OCI-LY7 (cell line): Measurements from ENCODE around the gene WDR17. TPM values are rescaled to one million over a fixed set of nuclear protein-coding genes. Genes with fewer than 3 reads are reported as not detected.

Experiments
- BruUV-seq: library from RNA; stranded (reverse); fragments of 400-500 nt; replicated peaks from 2 replicates; lab custom pipeline; 2021; lab: Mats Ljungman, UMichigan
- CTCF ChIA-PET: fragments of 300-600 bp; sonication (Branson Sonifier 250); formaldehyde crosslinking; loops from one replicate; lab custom pipeline; 2022; ENCODE audit warnings: antibody characterized with exemption; ENCODE audit not compliant: unreplicated experiment; lab: Charles Lee
- POLR2A ChIA-PET: fragments of 300-600 bp; sonication (Branson Sonifier 250); formaldehyde crosslinking; loops from one replicate; lab custom pipeline; 2022; ENCODE audit warnings: antibody characterized with exemption; lab: Charles Lee
- DNase-seq: peaks from one replicate; pipeline ENCODE4 v3.0.0-alpha.2; 2015; ENCODE audit warnings: low spot score
- H2AFZ ChIP-seq: fragments of 200-600 bp; sonication (generic), shearing (Covaris generic); 2 replicates; pipeline ENCODE4 v1.6.1; 2014; ENCODE audit warnings: mild to moderate bottlenecking, antibody characterized with exemption, low read length, moderate library complexity
- H3K27ac ChIP-seq: fragments of 200-600 bp; sonication (generic); 2 replicates; pipeline ENCODE4 v1.5.1; 2014; ENCODE audit warnings: mixed run types, low read depth, mild to moderate bottlenecking, moderate library complexity, low read length, inconsistent platforms; ENCODE audit not compliant: poor library complexity, severe bottlenecking
- H3K36me3 ChIP-seq: fragments of 200-600 bp; sonication (generic); 2 replicates; pipeline ENCODE4 v1.6.1; 2014; ENCODE audit warnings: mild to moderate bottlenecking, antibody characterized with exemption, low read length, moderate library complexity, mixed read lengths; ENCODE audit not compliant: insufficient read depth
- H3K4me1 ChIP-seq: fragments of 200-600 bp; sonication (generic); 2 replicates; pipeline ENCODE4 v1.5.1; 2014; ENCODE audit warnings: mild to moderate bottlenecking, low read length; ENCODE audit not compliant: insufficient read depth, poor library complexity, severe bottlenecking
- H3K4me2 ChIP-seq: fragments of 200-600 bp; sonication (generic); 2 replicates; pipeline ENCODE4 v1.6.1; 2014; ENCODE audit warnings: mild to moderate bottlenecking, low read length
- H3K4me3 ChIP-seq: fragments of 200-600 bp; sonication (generic); 2 replicates; pipeline ENCODE4 v1.5.1; 2014; ENCODE audit warnings: mild to moderate bottlenecking, low read depth, low read length; ENCODE audit not compliant: poor library complexity, severe bottlenecking
- H3K79me2 ChIP-seq: fragments of 200-600 bp; sonication (generic); 2 replicates; pipeline ENCODE4 v1.6.1; 2016; ENCODE audit warnings: low read depth, mild to moderate bottlenecking, low read length, moderate library complexity, mixed read lengths; ENCODE audit not compliant: insufficient read depth
- H3K9me2 ChIP-seq: fragments of 200-600 bp; sonication (generic); 2 replicates; pipeline ENCODE4 v1.6.1; 2016; ENCODE audit warnings: mild to moderate bottlenecking, low read length, mixed read lengths; ENCODE audit not compliant: insufficient read depth
- H3K9me3 ChIP-seq: fragments of 200-600 bp; sonication (generic); 2 replicates; pipeline ENCODE4 v1.6.1; 2014; ENCODE audit warnings: mild to moderate bottlenecking, mixed run types, low read length, mixed read lengths
- H4K20me1 ChIP-seq: fragments of 200-600 bp; sonication (generic); 2 replicates; pipeline ENCODE4 v1.6.1; 2014; ENCODE audit warnings: mild to moderate bottlenecking, antibody characterized with exemption, low read length, moderate library complexity, mixed read lengths; ENCODE audit not compliant: insufficient read depth
- CTCF ChIP-seq: fragments of 200-600 bp; sonication (generic); conservative IDR thresholded peaks from 2 replicates; pipeline ENCODE4 v1.5.1; 2014; ENCODE audit warnings: mild to moderate bottlenecking, antibody characterized with exemption, low read length, moderate library complexity, mixed read lengths
- EZH2phosphoT487 ChIP-seq: fragments of 200-600 bp; sonication (generic); IDR thresholded peaks from 2 replicates; pipeline ENCODE4 v1.6.1; 2018; ENCODE audit warnings: low read depth, borderline replicate concordance, mild to moderate bottlenecking, mixed run types, antibody characterized with exemption, low read length, moderate library complexity, mixed read lengths
- intact Hi-C: fragments of 100-400 bp; cut with micrococcal nuclease; formaldehyde crosslinking; loops from one replicate; pipeline ENCODE4 v1.10.0; 2022; ENCODE audit not compliant: unreplicated experiment
- total RNA-seq, 2 experiments: library from RNA; depleted of rRNA in 1 of 2; stranded (reverse); fragments of >200 nt in 1 of 2; shearing (Covaris generic) in 1 of 2; gene quantifications; 2 replicates each; pipeline ENCODE4 v1.2.3, GENCODE V29; 2014 to 2022

The WDR17 gene
- total RNA-seq, 2 experiments from 2014 or later = 0.63 to 3.8 TPM

DNA sequence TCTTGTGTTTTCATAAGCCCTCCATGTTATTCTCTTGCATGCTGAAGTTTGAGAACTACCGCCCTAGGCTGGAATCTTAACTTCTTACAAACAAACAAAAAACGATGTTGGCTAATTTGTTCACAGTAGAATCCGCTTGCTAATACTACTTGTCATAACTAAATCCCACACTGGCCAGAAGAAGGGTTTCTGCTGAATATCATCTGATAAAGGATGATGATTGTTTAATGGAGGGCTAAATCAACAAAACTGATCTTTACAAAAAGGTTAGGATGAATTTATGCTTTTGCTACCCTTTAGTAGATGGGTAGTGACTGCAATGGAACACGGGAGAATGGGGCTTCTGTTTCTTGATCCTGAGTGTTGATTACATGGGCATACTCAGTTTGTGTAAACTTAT is 87.5 kb downstream of the WDR17 start:
- DNase-seq = no peak
- ChIA-PET CTCF (no interaction called here), POLR2A (interaction anchor here (0.6 to 1.5 kb wide), 4 partner anchors 9 to 101 kb away, joined by 3 to 4 read pairs (median 4); no protein-coding TSS in a partner anchor)
- H4K20me1 ChIP-seq = no peaks in the 10 kb centered on the region
- no peak for TF ChIP-seq CTCF
- TF ChIP-seq EZH2phosphoT487 = no peak
- H3K4me1 ChIP-seq = peaks cover 5% of the 10 kb centered on the region
- BruUV-seq = no TSS peak
- H3K4me3 ChIP-seq = no peak overlapping the region
- intact Hi-C loops = no loop called here
- H3K9me3 ChIP-seq = no peaks in the 10 kb centered on the region
- H2AFZ ChIP-seq = no peak overlapping the region
- no peak overlapping the region for H3K27ac ChIP-seq
- H3K9me2 ChIP-seq = no peaks in the 10 kb centered on the region
- H3K4me2 ChIP-seq = no peak overlapping the region
- no peaks in the 10 kb centered on the region for H3K36me3 ChIP-seq
- no peaks in the 10 kb centered on the region for H3K79me2 ChIP-seq

- intact Hi-C loops = no loop called here
- DNase-seq = no peak
- TF ChIP-seq EZH2phosphoT487 (no peak), CTCF (no peak)
- Histone ChIP-seq H3K4me1 (no peaks in the 10 kb centered on the region), H3K4me2 (no peak overlapping the region), H3K9me2 (no peaks in the 10 kb centered on the region), H3K9me3 (no peaks in the 10 kb centered on the region), H2AFZ (no peak overlapping the region), H4K20me1 (no peaks in the 10 kb centered on the region), H3K36me3 (no peaks in the 10 kb centered on the region), H3K79me2 (no peaks in the 10 kb centered on the region), H3K4me3 (no peak overlapping the region), H3K27ac (no peak overlapping the region)
- ChIA-PET POLR2A (no interaction called here), CTCF (no interaction called here)
- BruUV-seq = no TSS peak
These were observed 91.0 kb downstream of the WDR17 start for GRCh38 chr4:176156656-176157055.

GRCh38 chr4:176163041-176163440 is 97.4 kb downstream of the WDR17 start:
- Histone ChIP-seq H3K9me2 (no peaks in the 10 kb centered on the region), H3K9me3 (no peaks in the 10 kb centered on the region), H2AFZ (no peak overlapping the region), H3K79me2 (no peaks in the 10 kb centered on the region), H3K4me2 (no peak overlapping the region), H4K20me1 (no peaks in the 10 kb centered on the region), H3K27ac (no peak overlapping the region), H3K4me3 (no peak overlapping the region), H3K4me1 (no peaks in the 10 kb centered on the region), H3K36me3 (no peaks in the 10 kb centered on the region)
- no peak for DNase-seq
- TF ChIP-seq EZH2phosphoT487 = no peak
- CTCF ChIA-PET = no interaction called here
- intact Hi-C loops = no loop called here
- BruUV-seq = no TSS peak
- POLR2A ChIA-PET = interaction anchor here (0.6 to 2.0 kb wide), 2 partner anchors 20 to 44 kb away, joined by 3 to 4 read pairs; no protein-coding TSS in a partner anchor
